WERI-Rb-1 (cell line): ENCODE data around the gene HBG2.
"Not testable (repeated sequence)": the region's sequence is repeated elsewhere in the genome, so short reads cannot be mapped to it uniquely, and the experiment has no call there.

Source experiments
- DNase-seq: peaks from one replicate; pipeline ENCODE4 v3.0.0-alpha.2; 2020
- H3K27ac ChIP-seq: fragments of 250-450 bp; sonication (Bioruptor Pico); 2 replicates; pipeline ENCODE4 v1.5.1; 2020; ENCODE audit warnings: mild to moderate bottlenecking, moderate library complexity
- H3K27me3 ChIP-seq: fragments of 250-450 bp; sonication (Bioruptor Pico); 2 replicates; pipeline ENCODE4 v1.5.1; 2021; ENCODE audit warnings: mild to moderate bottlenecking, low read depth, moderate library complexity; ENCODE audit not compliant: insufficient read depth, severe bottlenecking
- H3K36me3 ChIP-seq: fragments of 250-450 bp; sonication (Bioruptor Pico); 2 replicates; pipeline ENCODE4 v1.5.1; 2020; ENCODE audit warnings: mild to moderate bottlenecking, moderate library complexity
- H3K4me3 ChIP-seq: 2 replicates; pipeline ENCODE4 v1.5.1; 2011; ENCODE audit warnings: low read depth, mild to moderate bottlenecking, control low read depth, low read length
- H3K9me3 ChIP-seq: fragments of 250-450 bp; sonication (Bioruptor Pico); 2 replicates; pipeline ENCODE4 v1.5.1; 2021; ENCODE audit warnings: mild to moderate bottlenecking, moderate library complexity; ENCODE audit not compliant: severe bottlenecking
- CTCF ChIP-seq: IDR thresholded peaks from 2 replicates; pipeline ENCODE4 v1.5.1; 2011; ENCODE audit warnings: low read depth, mild to moderate bottlenecking, control low read depth, inconsistent platforms, low read length

HBG2 gene

DNA sequence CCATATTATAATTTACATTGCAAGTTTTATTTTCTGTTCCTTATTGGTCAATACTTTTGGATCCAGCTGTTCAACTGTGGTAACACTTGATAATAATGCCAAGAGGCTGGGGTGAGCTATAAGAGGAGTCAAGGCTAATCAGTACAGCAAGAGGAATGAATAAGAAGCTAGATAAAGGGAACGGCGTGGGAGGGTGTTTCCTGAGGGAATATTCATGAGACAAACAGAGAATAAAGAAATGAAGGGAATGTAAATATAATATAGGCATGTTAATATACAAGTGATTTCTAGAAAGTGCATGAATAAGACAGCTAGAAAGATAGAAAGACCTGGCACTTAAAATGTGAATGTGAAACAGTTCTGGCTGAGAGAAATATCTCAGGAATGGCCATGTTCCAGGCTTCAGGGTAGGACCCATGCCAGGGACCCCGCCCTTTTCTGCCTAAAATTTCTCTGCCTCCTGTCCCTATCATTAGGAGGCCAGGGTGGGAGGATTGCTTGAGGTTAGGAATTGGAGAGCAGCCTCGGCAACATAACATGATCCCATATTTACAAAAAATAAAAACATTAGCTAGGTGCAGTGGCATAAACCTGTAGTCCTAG lies 43.2 kb upstream of the HBG2 start:
- H3K36me3 ChIP-seq, result no peaks in the 10 kb centered on the region
- peaks cover 69% of the 10 kb centered on the region for H3K27me3 ChIP-seq
- no peak for TF ChIP-seq CTCF
- no peak overlapping the region for H3K27ac ChIP-seq
- H3K4me3 ChIP-seq, result no peak overlapping the region
- no peaks in the 10 kb centered on the region for H3K9me3 ChIP-seq
- no peak for DNase-seq

- not testable (repeated sequence) for H3K36me3 ChIP-seq, H3K27ac ChIP-seq, H3K4me3 ChIP-seq, H3K9me3 ChIP-seq, DNase-seq
- H3K27me3 ChIP-seq, result peaks cover 64% of the 10 kb centered on the region
Observed at GRCh38 chr11:5294342-5294995, 39.9 kb upstream of the HBG2 start.

- Histone ChIP-seq H3K27ac (no peak overlapping the region), H3K4me3 (no peak overlapping the region), H3K36me3 (no peaks in the 10 kb centered on the region), H3K27me3 (peaks cover 62% of the 10 kb centered on the region), H3K9me3 (no peaks in the 10 kb centered on the region)
- DNase-seq, result no peak
- no peak for TF ChIP-seq CTCF
Observed at GRCh38 chr11:5293028-5293427, 38.4 kb upstream of the HBG2 start.

DNA sequence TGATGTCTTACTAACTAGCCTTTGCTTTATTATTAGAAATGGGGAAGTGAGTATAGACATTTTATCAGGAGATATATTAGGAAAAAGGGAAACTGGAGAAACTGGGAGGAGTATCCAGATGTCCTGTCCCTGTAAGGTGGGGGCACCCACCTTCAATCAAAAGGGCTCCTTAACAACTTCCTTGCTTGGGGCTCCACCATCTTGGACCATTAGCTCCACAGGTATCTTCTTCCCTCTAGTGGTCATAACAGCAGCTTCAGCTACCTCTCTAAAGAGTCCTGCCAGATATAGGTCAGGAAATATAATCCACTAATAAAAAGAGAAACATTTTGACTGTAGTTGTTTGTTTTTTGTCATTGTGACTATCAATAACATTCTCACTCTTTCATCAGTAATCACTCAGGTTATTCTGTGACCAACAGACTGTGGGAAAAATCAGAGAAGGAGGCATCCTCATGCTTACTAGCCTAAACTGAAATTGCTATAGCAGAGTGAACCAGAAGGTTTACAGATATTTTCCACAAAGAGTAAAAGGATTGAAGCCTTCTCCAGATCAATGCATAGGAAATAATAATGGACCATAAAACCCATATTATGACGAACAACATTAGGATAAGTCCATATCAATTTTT lies 36.7 kb upstream of the HBG2 start:
- DNase-seq, result no peak
- no peaks in the 10 kb centered on the region for H3K36me3 ChIP-seq
- H3K4me3 ChIP-seq, result no peak overlapping the region
- peaks cover 61% of the 10 kb centered on the region for H3K27me3 ChIP-seq
- H3K9me3 ChIP-seq, result no peaks in the 10 kb centered on the region
- H3K27ac ChIP-seq, result no peak overlapping the region
- peak; percentile 31; the same call in 1 of the 2 replicates for TF ChIP-seq CTCF

- Histone ChIP-seq H3K27ac (no peak overlapping the region), H3K9me3 (no peaks in the 10 kb centered on the region), H3K27me3 (peaks cover 59% of the 10 kb centered on the region), H3K36me3 (no peaks in the 10 kb centered on the region), H3K4me3 (no peak overlapping the region)
- no peak for DNase-seq
- no peak for TF ChIP-seq CTCF
Observed at GRCh38 chr11:5290106-5290505, 35.5 kb upstream of the HBG2 start.

- TF ChIP-seq CTCF, result no peak
- Histone ChIP-seq H3K27me3 (peaks cover 55% of the 10 kb centered on the region), H3K4me3 (no peak overlapping the region), H3K27ac (no peak overlapping the region), H3K9me3 (no peaks in the 10 kb centered on the region), H3K36me3 (no peaks in the 10 kb centered on the region)
- no peak for DNase-seq
Observed at GRCh38 chr11:5289696-5290095, 35.1 kb upstream of the HBG2 start.
